Activated CD8-positive, alpha-beta memory T cell treated with anti-CD3 and anti-CD28 coated beads, Interleukin-2, amount 50 U/mL, for 1 hour (primary cell): ENCODE results near the gene PPP4R2.
"Not testable (repeated sequence)": the region's sequence is repeated elsewhere in the genome, so short reads cannot be mapped to it uniquely, and the experiment has no call there.

Experiments
- DNase-seq: peaks from one replicate; pipeline ENCODE4 v3.0.0-alpha.2; 2020; ENCODE audit errors: extremely low read depth

PPP4R2 gene

DNA sequence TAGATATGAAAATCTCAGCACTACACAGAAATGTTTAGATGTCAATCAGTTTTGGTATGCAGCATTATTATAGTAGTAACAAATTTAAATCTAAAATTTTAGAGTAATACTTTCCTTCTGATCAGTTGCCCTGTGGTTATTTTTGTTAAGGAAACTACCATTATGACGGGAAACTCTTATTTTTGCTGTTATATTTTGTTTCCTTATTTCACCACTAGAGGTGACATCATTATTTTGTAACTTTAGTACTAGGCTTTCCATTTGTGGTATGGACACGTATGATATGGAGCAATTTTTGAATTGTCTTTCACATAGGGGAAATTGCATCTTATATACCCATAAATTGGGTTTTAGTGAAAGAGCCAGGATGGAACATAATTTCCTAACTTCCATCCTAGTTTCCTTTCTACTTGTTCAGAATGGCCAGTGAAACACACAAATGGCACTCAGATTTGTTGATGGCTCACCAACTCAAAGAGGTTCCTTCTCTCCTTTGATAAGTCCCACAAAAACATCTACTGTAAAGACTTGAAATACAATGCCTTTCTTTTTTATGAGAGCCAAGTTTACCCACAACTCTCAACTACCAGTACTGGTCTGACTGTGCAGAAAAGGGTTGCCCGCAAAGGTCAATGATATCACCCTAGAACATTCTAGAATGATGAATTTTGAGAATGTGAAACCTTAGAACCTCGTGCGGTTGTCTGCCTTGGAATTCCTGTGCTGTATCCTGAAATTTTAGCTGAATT lies 19.4 kb upstream of the PPP4R2 start:
- no peak for DNase-seq

DNA sequence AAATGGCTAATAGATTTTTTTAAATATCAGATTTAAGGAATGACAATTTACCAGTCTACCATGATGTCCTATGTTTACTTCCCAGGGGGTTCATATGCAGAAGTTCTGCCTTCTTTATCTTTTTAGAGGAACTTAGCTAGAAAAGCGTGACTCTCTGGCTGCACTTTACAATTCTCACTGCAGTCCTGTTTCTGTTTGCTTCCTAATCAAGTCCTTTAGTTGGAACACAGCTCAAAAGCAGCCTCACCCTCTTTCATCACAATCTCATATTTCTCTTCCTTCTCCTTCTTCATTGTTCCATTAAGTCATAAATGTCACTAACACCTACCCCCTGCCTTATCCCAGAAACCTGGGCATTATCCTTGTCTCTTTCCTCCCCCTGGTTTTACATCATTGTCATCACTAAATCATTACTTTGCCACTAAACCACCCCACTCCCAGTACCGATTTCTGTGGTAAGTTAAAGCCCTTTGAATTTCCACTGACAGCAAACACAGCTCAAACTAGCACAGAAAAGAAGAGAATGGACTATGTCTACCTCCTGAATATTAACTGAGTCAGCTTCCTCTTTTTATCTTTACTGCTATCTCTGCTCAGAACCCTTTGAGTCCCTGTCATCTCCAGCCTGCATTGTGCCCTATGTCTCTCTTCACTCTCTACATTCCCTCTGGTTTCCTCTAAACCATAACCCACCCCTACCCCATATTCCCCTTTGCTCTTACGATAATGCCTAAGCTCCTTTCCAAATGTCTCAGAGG lies 13.8 kb upstream of the PPP4R2 start:
- DNase-seq, result no peak

- DNase-seq, result no peak
Observed at GRCh38 chr3:72985576-72985975, 11.0 kb upstream of the PPP4R2 start.

DNA sequence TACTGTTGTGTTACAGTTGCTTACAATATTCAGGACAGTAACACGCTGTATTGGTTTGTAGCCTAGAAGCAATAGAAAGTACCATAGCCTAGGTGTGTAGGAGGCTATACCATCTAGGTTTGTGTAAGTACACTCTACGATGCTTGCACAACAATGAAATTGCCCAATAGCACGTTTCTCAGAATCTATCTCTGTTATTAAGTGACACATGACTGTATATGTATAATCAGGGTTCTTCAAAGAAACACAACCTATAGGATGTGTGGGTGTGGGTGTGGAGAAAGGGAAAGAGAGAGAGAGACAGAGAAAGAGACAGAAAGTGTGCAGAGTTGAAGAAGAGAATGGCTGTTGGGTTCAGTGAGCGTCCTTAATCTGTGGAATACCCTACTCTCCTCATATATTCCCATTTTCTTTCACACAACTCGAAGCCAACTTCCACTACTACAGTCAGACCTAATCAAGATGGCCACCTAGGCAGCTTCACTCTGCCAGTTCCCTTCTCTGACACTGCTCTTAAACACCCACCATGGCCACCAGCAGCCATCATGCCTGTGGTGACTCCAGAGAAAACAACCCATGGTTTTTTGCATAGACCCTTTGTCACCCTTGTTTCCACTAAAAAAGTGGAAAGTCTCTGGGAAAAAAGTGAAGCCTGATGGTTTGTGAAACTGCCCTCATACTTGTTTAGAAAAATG lies 5.8 kb upstream of the PPP4R2 start:
- no peak for DNase-seq

DNA sequence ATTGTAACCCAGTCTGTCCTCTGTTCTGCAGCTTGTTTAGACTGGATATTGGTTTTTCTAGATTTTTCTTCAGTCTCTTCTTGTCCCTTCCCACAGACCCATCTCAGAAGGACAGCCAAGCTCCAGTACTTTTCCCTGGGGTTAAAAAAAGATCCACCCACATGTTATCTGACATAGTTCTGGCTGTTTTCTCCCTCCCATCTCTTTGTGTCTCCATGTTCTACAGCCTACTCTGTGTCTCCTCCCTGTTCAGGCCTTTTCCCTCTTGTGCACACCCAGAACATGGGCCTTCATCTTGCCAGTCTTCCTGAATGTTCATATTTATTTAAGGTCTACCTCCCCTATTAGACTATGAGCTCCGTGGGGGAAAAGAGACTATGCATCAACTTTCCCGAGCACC lies 5.1 kb upstream of the PPP4R2 start:
- no peak for DNase-seq

DNA sequence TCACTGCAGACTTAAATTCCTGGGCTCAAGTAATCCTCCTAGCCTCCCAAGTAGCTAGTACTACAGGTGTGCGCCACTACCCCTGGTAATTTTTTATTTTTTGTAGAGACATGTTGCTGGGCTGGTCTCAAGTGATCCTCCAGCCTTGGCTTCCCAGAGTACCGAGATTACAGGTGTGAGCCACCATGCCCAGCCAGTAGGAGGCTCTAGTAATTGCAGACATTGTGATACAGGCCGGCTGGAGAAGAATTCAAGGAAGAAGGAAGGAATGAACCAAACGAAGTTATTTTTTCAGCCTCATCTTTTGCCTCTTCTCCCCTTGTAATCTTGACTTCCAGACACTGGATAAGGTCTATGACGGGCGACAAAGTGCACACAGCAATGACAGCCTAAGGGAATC lies 3.2 kb upstream of the PPP4R2 start:
- no peak for DNase-seq

DNA sequence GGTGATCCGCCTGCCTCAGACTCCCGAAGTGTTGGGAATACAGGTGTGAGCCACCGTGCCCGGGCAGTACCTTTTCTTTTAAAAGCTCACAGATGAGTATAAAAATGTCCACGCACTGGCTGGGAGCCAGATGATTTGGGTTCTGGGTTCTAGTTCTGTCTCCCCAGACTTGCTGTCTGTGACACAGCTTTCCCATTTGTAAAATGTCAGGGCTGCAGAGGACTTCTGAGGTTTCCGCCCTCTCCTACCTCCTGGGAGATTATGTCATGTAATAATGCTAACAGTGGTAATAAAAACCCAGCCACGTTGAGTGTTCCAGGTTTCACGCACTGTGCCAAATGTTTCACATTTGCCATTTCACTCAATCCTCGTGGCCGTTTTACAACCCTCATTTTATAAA lies 1.3 kb upstream of the PPP4R2 start:
- DNase-seq, result no peak

DNA sequence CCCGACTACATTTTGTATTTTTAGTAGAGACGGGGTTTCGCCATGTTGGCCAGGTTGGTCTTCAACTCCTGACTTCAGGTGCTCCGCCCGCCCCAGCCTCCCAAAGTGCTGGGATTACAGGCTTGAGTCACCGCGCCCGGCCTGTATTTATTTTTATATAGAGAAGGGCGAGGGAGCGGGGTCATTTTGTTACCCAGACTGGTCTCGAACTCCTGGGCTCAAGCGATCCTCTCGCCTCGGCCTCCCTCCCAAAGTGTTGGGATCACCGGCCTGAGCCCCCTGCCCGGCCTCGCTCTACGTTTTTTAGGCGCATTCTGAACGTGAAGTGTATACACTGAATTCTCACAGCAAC lies 514 bp upstream of the PPP4R2 start:
- no peak for DNase-seq

DNA sequence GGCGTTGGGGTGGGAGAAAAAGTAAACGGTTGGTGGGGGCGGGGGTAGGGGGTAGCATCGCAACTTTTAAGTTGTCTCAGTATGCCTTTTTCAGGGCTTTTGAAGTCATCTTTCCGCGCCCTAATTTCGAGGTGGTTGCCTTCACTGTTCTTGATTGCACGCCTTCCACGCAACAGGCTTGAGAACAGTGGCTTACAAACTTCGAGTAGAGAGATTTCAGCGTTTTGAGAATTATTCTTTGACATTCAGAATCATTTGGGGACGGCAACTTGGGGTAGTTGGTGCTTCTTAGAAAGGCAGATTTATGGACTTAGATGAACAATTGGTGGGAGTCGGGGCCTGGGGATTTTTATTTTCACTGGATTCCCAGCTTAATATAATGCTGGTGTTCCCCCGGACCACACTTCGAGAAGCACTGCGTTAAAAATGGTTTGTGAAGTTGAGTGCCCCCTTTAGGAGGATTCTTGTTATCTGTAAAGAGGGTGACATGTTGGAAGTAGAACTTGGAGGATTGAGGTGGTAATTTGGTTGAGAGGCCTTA lies 880 bp downstream of the PPP4R2 start:
- DNase-seq, result no peak

DNA sequence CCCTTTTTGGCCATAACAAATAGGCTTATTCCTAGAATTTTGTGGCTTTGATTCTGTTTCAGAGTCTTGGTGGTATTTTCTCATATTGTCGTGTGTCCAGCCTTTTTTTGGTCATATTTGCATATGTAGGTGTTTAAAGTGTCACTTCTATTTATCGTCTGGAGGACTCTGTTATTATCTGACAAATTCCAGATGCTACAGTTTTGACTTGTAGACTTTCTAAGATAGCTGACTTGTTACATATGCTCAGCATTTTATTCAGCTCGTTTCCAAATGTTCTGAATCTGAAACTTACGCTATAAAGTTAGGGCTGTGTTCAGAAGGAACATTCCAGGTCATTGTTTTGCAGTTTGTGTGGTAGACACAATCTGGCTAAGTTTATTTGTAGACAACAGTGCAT lies 1.9 kb downstream of the PPP4R2 start:
- DNase-seq, result no peak

GRCh38 chr3:72999951-73000350 lies 3.3 kb downstream of the PPP4R2 start:
- no peak for DNase-seq

DNA sequence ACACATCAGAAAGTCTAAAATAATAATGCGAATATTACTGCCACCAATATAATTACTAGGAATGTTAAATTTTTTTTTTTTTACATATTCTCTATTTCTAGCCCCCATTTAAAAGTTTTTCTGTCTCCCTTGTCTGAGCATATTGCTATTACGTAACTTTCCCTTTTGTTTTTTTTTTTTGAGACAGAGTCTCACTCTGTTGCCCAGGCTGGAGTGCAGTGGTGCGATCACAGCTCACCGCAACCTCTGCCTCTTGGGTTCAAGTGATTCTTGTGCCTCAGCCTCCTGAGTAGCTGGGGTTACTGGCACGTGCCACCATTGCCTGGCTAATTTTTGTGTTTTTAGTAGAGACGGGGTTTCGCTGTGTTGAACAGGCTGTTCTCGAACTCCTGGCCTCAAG lies 6.4 kb downstream of the PPP4R2 start:
- DNase-seq, result not testable (repeated sequence)

DNA sequence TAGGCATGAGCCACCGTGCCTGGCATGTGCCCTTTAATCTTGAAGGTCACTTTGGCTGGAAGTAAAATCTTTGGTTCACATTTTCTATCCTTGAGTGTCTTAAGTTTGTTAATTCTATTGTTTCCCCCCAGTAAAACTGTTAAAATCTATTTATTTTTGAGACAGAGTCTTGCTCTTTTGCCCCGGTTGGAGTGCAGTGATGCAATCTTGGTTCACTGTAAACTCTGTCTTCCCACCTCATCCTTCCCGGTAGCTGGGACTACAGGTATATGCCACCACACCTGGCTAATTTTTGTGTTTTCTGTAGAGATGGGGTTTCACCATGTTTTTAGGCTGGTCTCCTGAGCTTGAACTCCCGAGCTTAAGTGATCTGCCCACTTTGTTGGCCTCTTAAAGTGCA lies 7.7 kb downstream of the PPP4R2 start:
- DNase-seq, result no peak

DNA sequence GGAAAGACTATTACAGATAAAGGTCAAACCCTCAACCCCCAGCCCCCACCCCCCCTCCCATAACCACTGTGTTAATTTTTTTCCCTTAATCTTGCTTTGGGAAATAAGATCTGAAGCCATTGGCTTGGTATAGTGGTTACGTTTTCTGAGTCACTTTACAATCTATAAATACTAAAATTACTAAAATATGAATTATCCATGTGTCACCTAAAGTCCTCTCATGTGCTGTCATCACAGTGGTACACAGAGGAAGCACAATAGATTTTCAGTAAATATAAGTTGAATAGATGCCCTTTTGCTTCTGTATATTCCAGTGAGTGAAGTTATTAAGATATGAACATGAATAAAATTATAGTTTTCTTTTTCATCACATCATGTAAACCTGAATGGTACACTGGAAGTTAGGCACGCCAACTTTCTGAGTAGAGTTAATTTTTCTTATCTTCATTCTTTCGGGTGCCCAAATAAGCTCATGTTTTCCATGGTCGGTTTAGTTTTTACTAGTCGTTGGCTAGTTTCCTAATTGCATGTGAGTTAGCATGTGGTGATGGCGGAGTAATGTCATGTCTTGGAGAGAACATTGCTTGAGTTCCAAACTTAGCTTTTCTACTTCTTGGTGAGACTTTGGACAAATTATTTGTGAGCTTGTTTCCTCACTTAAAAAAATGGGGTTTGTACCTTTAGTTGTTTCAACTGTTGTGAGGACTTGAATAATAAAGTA lies 11.5 kb downstream of the PPP4R2 start:
- DNase-seq, result no peak

GRCh38 chr3:73009008-73009407 lies 12.4 kb downstream of the PPP4R2 start:
- no peak for DNase-seq

GRCh38 chr3:73009750-73010149 lies 13.1 kb downstream of the PPP4R2 start:
- DNase-seq, result no peak

GRCh38 chr3:73010158-73010557 lies 13.5 kb downstream of the PPP4R2 start:
- no peak for DNase-seq

DNA sequence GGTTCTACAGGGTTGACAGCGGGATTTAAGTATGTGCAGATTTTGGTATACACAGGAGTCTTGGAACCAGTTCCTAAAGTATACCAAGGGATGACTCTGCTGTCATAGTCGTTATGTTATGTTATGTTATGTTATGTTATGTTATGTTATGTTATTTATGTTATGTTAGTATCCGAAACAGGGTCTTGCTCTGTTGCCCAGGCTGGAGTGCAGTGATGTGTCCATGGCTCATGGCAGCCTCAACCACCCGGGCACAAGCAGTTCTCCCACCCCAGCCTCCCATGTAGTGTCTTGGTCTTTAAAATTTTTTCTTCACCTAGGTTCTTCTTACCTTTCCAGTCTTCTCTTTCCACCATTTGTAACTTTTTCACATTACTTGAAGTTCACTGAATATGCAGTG lies 21.7 kb downstream of the PPP4R2 start:
- DNase-seq, result no peak

DNA sequence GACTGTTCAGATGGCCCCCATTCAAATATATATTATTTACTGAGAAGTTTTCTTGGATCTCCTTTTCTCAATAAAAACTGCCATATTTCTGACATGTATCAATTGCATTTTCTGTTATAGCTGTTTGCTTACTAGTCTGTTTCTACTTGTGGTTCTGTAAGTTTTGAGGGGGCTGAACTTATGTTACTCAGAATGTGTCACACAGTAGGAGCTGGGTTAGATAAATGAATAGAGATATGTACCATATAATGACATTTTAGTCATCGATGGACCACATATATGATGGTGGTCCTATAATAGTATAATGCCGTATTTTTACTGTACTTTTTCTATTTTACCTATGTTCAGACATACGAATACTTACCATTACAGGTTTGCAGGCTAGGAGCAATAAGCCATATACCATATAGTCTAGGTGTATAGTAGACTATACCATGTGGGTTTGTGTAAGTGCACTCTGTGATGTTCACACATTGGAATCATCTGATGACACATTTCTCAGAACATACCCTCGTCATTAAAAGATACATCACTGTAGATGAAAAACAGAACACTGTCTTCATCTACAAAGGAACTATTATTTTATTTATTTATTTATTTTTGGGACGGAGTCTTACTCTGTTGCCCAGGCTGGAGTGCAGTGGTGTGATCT lies 22.3 kb downstream of the PPP4R2 start:
- DNase-seq, result no peak

- DNase-seq, result no peak
Observed at GRCh38 chr3:73021301-73021835, 24.8 kb downstream of the PPP4R2 start.

DNA sequence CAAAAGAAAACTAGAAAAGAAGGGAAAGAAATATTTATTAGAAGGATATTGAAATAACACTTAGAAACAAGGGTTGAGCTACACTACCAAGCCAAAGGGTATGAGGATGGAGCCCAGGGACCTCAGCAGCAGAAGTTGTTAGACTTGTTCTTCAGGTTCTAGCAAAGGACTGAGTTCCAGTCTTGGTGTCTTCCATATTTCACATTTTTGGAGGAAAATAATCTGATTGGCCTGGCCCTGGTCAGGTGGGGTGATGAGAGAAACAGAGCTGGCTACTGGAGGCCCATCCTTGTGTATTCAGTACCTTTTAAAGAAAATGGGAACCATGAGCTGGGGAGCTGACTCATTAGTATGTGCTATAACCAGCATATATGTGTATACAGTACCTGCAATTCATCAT lies 28.2 kb downstream of the PPP4R2 start:
- DNase-seq, result no peak
